Colonic mucosa (tissue), 4 donors: ENCODE data around the gene DLG3. TPM values are rescaled to one million over a fixed set of nuclear protein-coding genes. Genes with fewer than 3 reads are reported as not detected.
A peak's percentile ranks its signal among the peaks of the same experiment; 100 is the strongest.

Experiments used
- DNase-seq: peaks from one replicate; pipeline ENCODE4 v3.0.0-alpha.2; 2020
- H3K27ac ChIP-seq: fragments of 200-600 bp; one replicate; pipeline ENCODE4 v1.8.0; 2021
- H3K27me3 ChIP-seq: fragments of 200-600 bp; one replicate; pipeline ENCODE4 v1.8.0; 2021
- H3K36me3 ChIP-seq: fragments of 200-600 bp; one replicate; pipeline ENCODE4 v1.8.0; 2021
- H3K4me1 ChIP-seq: fragments of 200-600 bp; one replicate; pipeline ENCODE4 v1.8.0; 2021; ENCODE audit warnings: mild to moderate bottlenecking
- H3K4me3 ChIP-seq: fragments of 200-600 bp; one replicate; pipeline ENCODE4 v1.8.0; 2021
- H3K9ac ChIP-seq, 2 donors: one replicate each; pipeline ENCODE4 v1.7.0; 2013; ENCODE audit warnings: control low read depth in 2 of 2, low read depth in 2 of 2, low read length in 2 of 2
- H3K9me3 ChIP-seq: fragments of 200-600 bp; one replicate; pipeline ENCODE4 v1.8.0; 2021
- intact Hi-C: fragments of 100-400 bp; cut with DNase I; formaldehyde crosslinking; loops from one replicate; pipeline ENCODE4 v1.14.1; 2022
- total RNA-seq, 2 donors: library from RNA; stranded (reverse); fragmentation: NEBNext Ultra II Directional in 1 of 2; extraction: Animal tissue kit (Norgen Biotek cat#: 25700) in 1 of 2; gene quantifications; one replicate each; pipeline ENCODE4 v1.2.1, GENCODE V29; 2021
- TF ChIP-seq, protein P1 (sequence below): fragments of 200-600 bp; IDR thresholded peaks from one replicate; pipeline ENCODE4 v1.8.0; 2022; ENCODE audit warnings: antibody characterized with exemption, mild to moderate bottlenecking
- donor health status: healthy.
- donor health status: DM: no; HTN: no; CAD: no.
- donor health status: DM: no; HTN: no; CAD: no.

The DLG3 gene
- total RNA-seq, 2 donors from 2014 or later, result 68.9 to 78.9 TPM

DNA sequence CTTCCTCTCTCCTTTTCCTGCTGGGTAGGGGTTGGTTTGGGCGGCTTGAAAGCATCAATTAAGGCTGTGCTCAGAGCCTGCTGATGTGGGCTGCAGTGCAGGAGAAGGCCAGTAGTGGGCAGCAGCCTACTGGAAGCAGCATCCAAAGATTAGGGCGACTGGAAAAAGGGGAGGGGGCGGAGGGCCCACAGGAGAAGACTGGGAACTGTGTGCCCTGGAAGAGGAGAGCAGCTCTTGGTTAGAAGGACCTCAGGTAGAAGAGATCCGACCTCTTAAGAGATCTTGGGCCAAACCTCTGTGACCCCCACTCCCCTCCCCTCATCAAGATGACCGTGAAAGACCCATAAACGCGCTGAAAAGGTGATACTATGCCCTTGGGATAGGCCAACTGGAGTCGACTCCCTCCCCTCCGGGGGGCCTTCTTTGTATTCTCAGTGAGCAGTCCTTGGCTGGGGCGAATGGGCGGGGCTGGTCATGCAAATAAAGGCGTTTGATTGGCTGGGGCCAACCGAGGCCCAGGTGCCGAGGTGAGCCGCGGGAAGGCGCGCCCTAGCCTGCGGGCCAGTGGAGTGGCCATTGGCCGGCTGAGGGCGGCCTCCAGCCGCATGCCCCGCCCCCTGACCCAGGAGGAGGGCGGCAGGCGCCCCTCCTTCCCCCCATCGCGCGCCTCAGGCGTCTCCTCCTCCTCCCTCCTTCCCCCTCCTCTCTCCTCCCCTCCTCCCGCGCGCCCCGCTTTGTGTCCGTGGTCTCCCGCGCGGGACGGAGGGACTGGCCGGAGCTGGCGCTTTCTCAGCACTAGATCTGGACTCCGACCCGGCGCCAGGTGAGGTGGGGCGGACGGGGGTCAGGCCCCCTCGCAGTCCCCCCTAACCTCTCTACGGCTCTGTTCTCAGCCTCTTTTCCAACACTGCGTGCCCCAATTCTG lies 10.1 kb downstream of the DLG3 start:
- TF ChIP-seq, protein P1, sequence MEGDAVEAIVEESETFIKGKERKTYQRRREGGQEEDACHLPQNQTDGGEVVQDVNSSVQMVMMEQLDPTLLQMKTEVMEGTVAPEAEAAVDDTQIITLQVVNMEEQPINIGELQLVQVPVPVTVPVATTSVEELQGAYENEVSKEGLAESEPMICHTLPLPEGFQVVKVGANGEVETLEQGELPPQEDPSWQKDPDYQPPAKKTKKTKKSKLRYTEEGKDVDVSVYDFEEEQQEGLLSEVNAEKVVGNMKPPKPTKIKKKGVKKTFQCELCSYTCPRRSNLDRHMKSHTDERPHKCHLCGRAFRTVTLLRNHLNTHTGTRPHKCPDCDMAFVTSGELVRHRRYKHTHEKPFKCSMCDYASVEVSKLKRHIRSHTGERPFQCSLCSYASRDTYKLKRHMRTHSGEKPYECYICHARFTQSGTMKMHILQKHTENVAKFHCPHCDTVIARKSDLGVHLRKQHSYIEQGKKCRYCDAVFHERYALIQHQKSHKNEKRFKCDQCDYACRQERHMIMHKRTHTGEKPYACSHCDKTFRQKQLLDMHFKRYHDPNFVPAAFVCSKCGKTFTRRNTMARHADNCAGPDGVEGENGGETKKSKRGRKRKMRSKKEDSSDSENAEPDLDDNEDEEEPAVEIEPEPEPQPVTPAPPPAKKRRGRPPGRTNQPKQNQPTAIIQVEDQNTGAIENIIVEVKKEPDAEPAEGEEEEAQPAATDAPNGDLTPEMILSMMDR, result peak; percentile 75
- peak overlapping the region; percentile 88 to 96 for H3K9ac ChIP-seq

DNA sequence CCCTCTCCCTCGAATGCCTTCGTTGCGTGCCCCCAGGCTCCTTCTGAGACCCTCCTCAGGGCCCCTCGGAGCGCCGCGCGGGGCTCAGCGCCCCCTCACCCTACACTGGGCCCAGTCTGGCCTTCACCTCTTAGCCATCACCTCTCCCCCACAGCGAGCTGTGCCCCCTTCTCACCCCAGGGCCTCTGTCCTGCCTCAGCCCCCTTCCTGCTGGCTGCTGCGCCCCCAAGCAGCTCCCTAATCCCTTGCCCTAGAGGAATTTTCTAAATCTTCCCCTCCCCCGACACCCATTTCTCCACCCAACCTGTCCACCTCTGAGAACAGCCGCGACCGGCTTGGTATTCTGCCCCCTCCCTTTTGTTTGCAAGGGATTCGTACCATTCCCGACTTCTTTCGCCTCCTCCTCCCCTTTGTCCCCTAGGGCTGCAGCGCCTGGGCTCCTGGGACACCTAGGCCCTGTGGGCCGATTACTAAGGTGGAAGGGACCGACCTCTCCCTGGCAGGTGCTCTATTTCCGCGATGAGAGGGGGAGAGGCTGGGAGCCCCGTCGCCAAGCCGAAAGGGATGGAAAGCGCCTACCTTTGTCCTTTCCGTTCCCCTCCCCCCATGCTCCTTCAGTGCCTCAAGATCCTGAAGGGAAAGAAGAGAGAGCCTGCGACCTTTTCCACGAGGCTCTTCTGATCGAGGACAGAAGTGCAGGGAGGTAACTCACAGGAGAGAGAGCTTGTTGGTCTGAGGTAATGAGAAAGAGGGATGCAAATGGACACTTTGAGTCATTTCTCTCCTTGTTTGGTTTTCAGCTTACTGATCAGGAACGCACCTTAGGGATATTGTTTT lies 10.9 kb downstream of the DLG3 start:
- H3K9me3 ChIP-seq, result no peaks in the 10 kb centered on the region
- peak overlapping the region; percentile 49 for H3K4me3 ChIP-seq
- H3K27ac ChIP-seq, result peak overlapping the region; percentile 91
- TF ChIP-seq, protein P1, result no peak
- H3K36me3 ChIP-seq, result no peaks in the 10 kb centered on the region
- DNase-seq, result peak; percentile 64
- H3K4me1 ChIP-seq, result no peaks in the 10 kb centered on the region
- intact Hi-C loops, result loop anchor here (10.0 kb wide), 1 partner anchor 209 kb away; no protein-coding TSS in a partner anchor
- peak overlapping the region; percentile 88 to 96 for H3K9ac ChIP-seq
- H3K27me3 ChIP-seq, result no peaks in the 10 kb centered on the region

More for the DNA sequence above, 10.1 kb downstream of the DLG3 start:
- H3K27me3 ChIP-seq, result no peaks in the 10 kb centered on the region
- H3K4me1 ChIP-seq, result no peaks in the 10 kb centered on the region
- no peaks in the 10 kb centered on the region for H3K9me3 ChIP-seq
- H3K4me3 ChIP-seq, result peak overlapping the region; percentile 49
- DNase-seq, result peak; percentile 88
- intact Hi-C loops, result loop anchor here (5.0 to 10.0 kb wide), 2 partner anchors 98 to 210 kb away; no protein-coding TSS in a partner anchor
- H3K27ac ChIP-seq, result peak overlapping the region; percentile 91
- H3K36me3 ChIP-seq, result no peaks in the 10 kb centered on the region

DNA sequence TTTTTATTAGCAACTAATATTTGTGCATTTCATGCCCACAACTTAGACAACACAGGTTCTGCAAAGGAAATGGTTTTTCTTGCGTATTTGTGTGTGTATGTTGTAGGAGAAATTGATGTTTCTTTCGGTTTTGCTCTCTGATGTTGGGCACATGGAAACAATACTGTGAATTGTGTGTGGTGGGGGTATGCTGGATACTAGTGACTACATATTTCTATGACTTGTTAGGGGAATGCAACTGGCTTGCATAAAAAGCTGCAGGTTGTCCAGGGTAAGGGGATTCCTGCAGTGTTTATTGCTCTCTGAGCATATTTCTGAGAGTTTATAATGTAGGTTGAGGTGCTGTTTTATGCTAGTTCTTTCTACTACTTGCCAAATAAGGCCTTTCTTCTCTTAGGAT lies 11.6 kb downstream of the DLG3 start:
- Histone ChIP-seq H3K36me3 (no peaks in the 10 kb centered on the region), H3K9me3 (no peaks in the 10 kb centered on the region), H3K27me3 (no peaks in the 10 kb centered on the region), H3K27ac (peak overlapping the region; percentile 91), H3K4me3 (peak overlapping the region; percentile 49), H3K9ac (peak overlapping the region in 1 of 2 donors; percentile 88), H3K4me1 (no peaks in the 10 kb centered on the region)
- no peak for DNase-seq
- intact Hi-C loops, result loop anchor here (10.0 kb wide), 1 partner anchor 209 kb away; no protein-coding TSS in a partner anchor
- TF ChIP-seq, protein P1, result no peak

DNA sequence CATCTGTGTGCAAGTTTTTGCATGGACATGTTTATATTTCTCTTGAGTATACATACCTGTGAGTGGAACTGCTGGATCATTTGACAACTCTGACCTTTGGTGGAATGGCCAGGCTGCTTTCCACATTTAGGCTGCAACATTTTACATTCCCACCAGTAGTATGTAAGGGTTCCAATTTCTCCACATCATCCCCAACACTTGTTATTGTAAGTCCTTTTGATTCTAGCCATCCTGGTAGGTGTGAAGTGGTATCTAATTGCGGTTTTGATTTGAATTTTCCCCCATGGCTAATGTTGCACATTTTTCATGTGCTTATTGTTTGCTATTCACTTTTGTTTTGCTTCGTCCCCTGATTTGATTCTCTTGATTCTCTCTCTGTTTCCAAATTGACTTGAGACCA lies 16.4 kb downstream of the DLG3 start:
- TF ChIP-seq, protein P1, result no peak
- no peaks in the 10 kb centered on the region for H3K36me3 ChIP-seq
- no peak overlapping the region for H3K9ac ChIP-seq
- DNase-seq, result no peak
- H3K4me1 ChIP-seq, result no peaks in the 10 kb centered on the region
- no peaks in the 10 kb centered on the region for H3K9me3 ChIP-seq
- H3K27me3 ChIP-seq, result no peaks in the 10 kb centered on the region
- no peak overlapping the region for H3K4me3 ChIP-seq
- intact Hi-C loops, result no loop called here
- no peak overlapping the region for H3K27ac ChIP-seq

- Histone ChIP-seq H3K9me3 (no peaks in the 10 kb centered on the region), H3K36me3 (no peaks in the 10 kb centered on the region), H3K4me3 (no peak overlapping the region), H3K27me3 (no peaks in the 10 kb centered on the region), H3K27ac (no peak overlapping the region), H3K4me1 (no peaks in the 10 kb centered on the region), H3K9ac (no peak overlapping the region)
- intact Hi-C loops, result no loop called here
- TF ChIP-seq, protein P1, result no peak
- no peak for DNase-seq
Observed at GRCh38 chrX:70464051-70464450, 19.4 kb downstream of the DLG3 start.
